ENCODE results near the gene TMEM163.

GRCh38 chr2:134413912-134414311 is 304.9 kb downstream of the TMEM163 start:
- TF ChIP-seq CTCF (IDR thresholded peaks at IDR 0.05; ENCODE audit: poor library complexity, severe bottlenecking) (no peak), EP300 (conservative IDR thresholded peaks at IDR 0.05; ENCODE audit: poor library complexity, severe bottlenecking) (no peak), REST (IDR thresholded peaks at IDR 0.05; ENCODE audit: borderline replicate concordance) (no peak), EZH2 (IDR thresholded peaks at IDR 0.05; ENCODE audit: borderline replicate concordance, insufficient read depth, low read length, poor library complexity, severe bottlenecking) (no peak), MXI1 (conservative IDR thresholded peaks at IDR 0.05; ENCODE audit: poor library complexity, severe bottlenecking) (no peak), TAF1 (IDR thresholded peaks at IDR 0.05; ENCODE audit: low read depth) (no peak), POLR2AphosphoS5 (IDR thresholded peaks at IDR 0.05) (no peak), RAD21 (conservative IDR thresholded peaks at IDR 0.05) (no peak)
